ENCODE measurements around the gene KCND3.

The KCND3 gene

DNA sequence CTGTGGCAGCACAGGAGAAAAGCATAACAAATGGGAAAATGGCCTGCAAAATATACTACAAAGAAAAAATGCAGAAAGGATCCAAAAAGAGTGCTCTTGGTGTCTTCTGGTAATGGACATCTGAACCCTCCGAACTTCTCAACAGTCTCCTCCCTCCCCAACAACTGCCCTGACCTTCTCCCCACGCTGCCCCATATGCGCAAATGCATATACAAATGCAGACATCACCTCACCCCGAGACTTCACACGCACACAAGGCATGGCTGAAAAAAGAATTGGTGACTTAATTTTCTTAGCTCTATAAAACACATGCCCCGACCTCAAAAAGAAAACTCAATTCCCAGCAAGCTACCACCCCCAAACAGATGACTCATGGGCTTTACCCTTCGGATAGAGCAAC, 8.4 kb downstream of the KCND3 start:
- no peak for DNase-seq
- Histone ChIP-seq H3K4me1 (ENCODE audit: control extremely low read depth in 1 of 4, control insufficient read depth in 4 of 4, insufficient read depth in 4 of 4, low read length in 3 of 4) (no peaks in the 10 kb centered on the region), H3K9me3 (ENCODE audit: control extremely low read depth in 1 of 5, control insufficient read depth in 4 of 5, insufficient read depth in 2 of 5, low read depth in 1 of 5, low read length in 4 of 5) (no peaks in the 10 kb centered on the region), H3K36me3 (ENCODE audit: control insufficient read depth in 4 of 4, insufficient read depth in 4 of 4, low read length in 3 of 4) (no peaks in the 10 kb centered on the region), H3K4me3 (ENCODE audit: control insufficient read depth in 1 of 7, extremely low read depth in 1 of 7, insufficient read depth in 4 of 7, low read depth in 2 of 7, low read length in 6 of 7) (no peak overlapping the region), H3K27ac (ENCODE audit: insufficient read depth in 1 of 2, low read depth in 1 of 2, low read length in 2 of 2, poor library complexity in 1 of 2, severe bottlenecking in 2 of 2) (no peak overlapping the region), H3K27me3 (replicated peaks in 2 of 5; ENCODE audit: control insufficient read depth in 4 of 5, insufficient read depth in 5 of 5, low read length in 4 of 5) (peaks cover 15 to 100% (median 39%) of the 10 kb centered on the region in 5 experiments)
- CTCF ChIA-PET, result interaction anchor here (0.9 kb wide), 1 partner anchor 10 kb away, joined by 4 read pairs; no protein-coding TSS in a partner anchor
- POLR2A ChIA-PET, result no interaction called here
- 73% methylated on average over 3 of the region's 7 CpGs for WGBS (ENCODE audit: insufficient coverage)

GRCh38 chr1:111980686-111981085, 8.8 kb downstream of the KCND3 start:
- peaks cover 14 to 100% (median 42%) of the 10 kb centered on the region in 5 experiments for H3K27me3 ChIP-seq (replicated peaks in 2 of 5; ENCODE audit: control insufficient read depth in 4 of 5, insufficient read depth in 5 of 5, low read length in 4 of 5)
- 93% methylated on average over 4 of the region's 6 CpGs for WGBS (ENCODE audit: insufficient coverage)
- CTCF ChIA-PET, result interaction anchor here (0.9 kb wide), 1 partner anchor 10 kb away, joined by 4 read pairs; no protein-coding TSS in a partner anchor
- H3K9me3 ChIP-seq (ENCODE audit: control extremely low read depth in 1 of 5, control insufficient read depth in 4 of 5, insufficient read depth in 2 of 5, low read depth in 1 of 5, low read length in 4 of 5), result no peaks in the 10 kb centered on the region
- H3K27ac ChIP-seq (ENCODE audit: insufficient read depth in 1 of 2, low read depth in 1 of 2, low read length in 2 of 2, poor library complexity in 1 of 2, severe bottlenecking in 2 of 2), result no peak overlapping the region
- no peak for DNase-seq
- no peaks in the 10 kb centered on the region for H3K36me3 ChIP-seq (ENCODE audit: control insufficient read depth in 4 of 4, insufficient read depth in 4 of 4, low read length in 3 of 4)
- no peak overlapping the region for H3K4me3 ChIP-seq (ENCODE audit: control insufficient read depth in 1 of 7, extremely low read depth in 1 of 7, insufficient read depth in 4 of 7, low read depth in 2 of 7, low read length in 6 of 7)
- POLR2A ChIA-PET, result no interaction called here
- no peaks in the 10 kb centered on the region for H3K4me1 ChIP-seq (ENCODE audit: control extremely low read depth in 1 of 4, control insufficient read depth in 4 of 4, insufficient read depth in 4 of 4, low read length in 3 of 4)

DNA sequence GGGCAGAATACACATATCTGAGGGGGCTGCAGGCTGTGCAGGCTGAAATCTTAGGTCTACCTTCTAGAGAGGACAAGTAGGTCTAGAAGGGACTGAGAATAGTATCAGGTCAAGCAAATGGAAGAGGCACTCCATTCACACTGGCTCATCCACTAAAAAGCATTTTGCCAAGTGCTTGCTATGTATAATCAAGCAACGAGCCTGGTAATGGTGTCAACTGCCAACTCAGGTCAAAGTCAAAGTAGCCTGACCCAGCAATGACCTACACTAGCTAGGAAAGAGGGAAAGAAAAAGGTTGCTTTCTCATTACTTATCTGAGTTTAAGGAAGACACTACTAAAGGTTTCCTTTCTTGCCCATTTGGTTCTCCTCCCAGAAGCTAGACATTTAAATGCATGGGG, 10.8 kb downstream of the KCND3 start:
- ChIA-PET CTCF (no interaction called here), POLR2A (no interaction called here)
- H3K4me1 ChIP-seq (ENCODE audit: control extremely low read depth in 1 of 4, control insufficient read depth in 4 of 4, insufficient read depth in 4 of 4, low read length in 3 of 4), result peaks cover 0 to 2% (median under 1%) of the 10 kb centered on the region in 4 experiments
- no peak for DNase-seq
- H3K4me3 ChIP-seq (ENCODE audit: control insufficient read depth in 1 of 7, extremely low read depth in 1 of 7, insufficient read depth in 4 of 7, low read depth in 2 of 7, low read length in 6 of 7), result no peak overlapping the region
- no peak overlapping the region for H3K27ac ChIP-seq (ENCODE audit: insufficient read depth in 1 of 2, low read depth in 1 of 2, low read length in 2 of 2, poor library complexity in 1 of 2, severe bottlenecking in 2 of 2)
- WGBS (ENCODE audit: insufficient coverage), result 50% methylated on average over 1 of the region's 1 CpG
- H3K36me3 ChIP-seq (ENCODE audit: control insufficient read depth in 4 of 4, insufficient read depth in 4 of 4, low read length in 3 of 4), result no peaks in the 10 kb centered on the region
- H3K27me3 ChIP-seq (replicated peaks in 2 of 5; ENCODE audit: control insufficient read depth in 4 of 5, insufficient read depth in 5 of 5, low read length in 4 of 5), result peaks cover 10 to 99% (median 48%) of the 10 kb centered on the region in 5 experiments
- H3K9me3 ChIP-seq (ENCODE audit: control extremely low read depth in 1 of 5, control insufficient read depth in 4 of 5, insufficient read depth in 2 of 5, low read depth in 1 of 5, low read length in 4 of 5), result no peaks in the 10 kb centered on the region

GRCh38 chr1:111977378-111977777, 12.1 kb downstream of the KCND3 start:
- Histone ChIP-seq H3K4me3 (ENCODE audit: control insufficient read depth in 1 of 7, extremely low read depth in 1 of 7, insufficient read depth in 4 of 7, low read depth in 2 of 7, low read length in 6 of 7) (no peak overlapping the region), H3K36me3 (ENCODE audit: control insufficient read depth in 4 of 4, insufficient read depth in 4 of 4, low read length in 3 of 4) (no peaks in the 10 kb centered on the region), H3K27ac (ENCODE audit: insufficient read depth in 1 of 2, low read depth in 1 of 2, low read length in 2 of 2, poor library complexity in 1 of 2, severe bottlenecking in 2 of 2) (no peak overlapping the region), H3K27me3 (replicated peaks in 2 of 5; ENCODE audit: control insufficient read depth in 4 of 5, insufficient read depth in 5 of 5, low read length in 4 of 5) (peaks cover 10 to 91% (median 45%) of the 10 kb centered on the region in 5 experiments), H3K4me1 (ENCODE audit: control extremely low read depth in 1 of 4, control insufficient read depth in 4 of 4, insufficient read depth in 4 of 4, low read length in 3 of 4) (peaks cover 0 to 7% (median 4%) of the 10 kb centered on the region in 4 experiments), H3K9me3 (ENCODE audit: control extremely low read depth in 1 of 5, control insufficient read depth in 4 of 5, insufficient read depth in 2 of 5, low read depth in 1 of 5, low read length in 4 of 5) (no peaks in the 10 kb centered on the region)
- ChIA-PET POLR2A (no interaction called here), CTCF (no interaction called here)
- 85% methylated on average over 6 of the region's 9 CpGs for WGBS (ENCODE audit: insufficient coverage)
- DNase-seq, result no peak

GRCh38 chr1:111976842-111977241, 12.6 kb downstream of the KCND3 start:
- H3K27ac ChIP-seq (ENCODE audit: insufficient read depth in 1 of 2, low read depth in 1 of 2, low read length in 2 of 2, poor library complexity in 1 of 2, severe bottlenecking in 2 of 2), result no peak overlapping the region
- peaks cover 10 to 87% (median 45%) of the 10 kb centered on the region in 5 experiments for H3K27me3 ChIP-seq (replicated peaks in 2 of 5; ENCODE audit: control insufficient read depth in 4 of 5, insufficient read depth in 5 of 5, low read length in 4 of 5)
- no peaks in the 10 kb centered on the region for H3K36me3 ChIP-seq (ENCODE audit: control insufficient read depth in 4 of 4, insufficient read depth in 4 of 4, low read length in 3 of 4)
- H3K9me3 ChIP-seq (ENCODE audit: control extremely low read depth in 1 of 5, control insufficient read depth in 4 of 5, insufficient read depth in 2 of 5, low read depth in 1 of 5, low read length in 4 of 5), result no peaks in the 10 kb centered on the region
- ChIA-PET CTCF (interaction anchor here (1.4 kb wide), 1 partner anchor 24 kb away, joined by 3 read pairs; no protein-coding TSS in a partner anchor), POLR2A (no interaction called here)
- DNase-seq, result no peak
- 52% methylated on average over 3 of the region's 3 CpGs for WGBS (ENCODE audit: insufficient coverage)
- H3K4me1 ChIP-seq (ENCODE audit: control extremely low read depth in 1 of 4, control insufficient read depth in 4 of 4, insufficient read depth in 4 of 4, low read length in 3 of 4), result peaks cover 0 to 7% (median 4%) of the 10 kb centered on the region in 4 experiments
- no peak overlapping the region for H3K4me3 ChIP-seq (ENCODE audit: control insufficient read depth in 1 of 7, extremely low read depth in 1 of 7, insufficient read depth in 4 of 7, low read depth in 2 of 7, low read length in 6 of 7)

GRCh38 chr1:111976332-111976731, 13.1 kb downstream of the KCND3 start:
- Histone ChIP-seq H3K4me1 (ENCODE audit: control extremely low read depth in 1 of 4, control insufficient read depth in 4 of 4, insufficient read depth in 4 of 4, low read length in 3 of 4) (peaks cover 0 to 7% (median 4%) of the 10 kb centered on the region in 4 experiments), H3K36me3 (ENCODE audit: control insufficient read depth in 4 of 4, insufficient read depth in 4 of 4, low read length in 3 of 4) (no peaks in the 10 kb centered on the region), H3K9me3 (ENCODE audit: control extremely low read depth in 1 of 5, control insufficient read depth in 4 of 5, insufficient read depth in 2 of 5, low read depth in 1 of 5, low read length in 4 of 5) (no peaks in the 10 kb centered on the region), H3K27ac (ENCODE audit: insufficient read depth in 1 of 2, low read depth in 1 of 2, low read length in 2 of 2, poor library complexity in 1 of 2, severe bottlenecking in 2 of 2) (no peak overlapping the region), H3K4me3 (ENCODE audit: control insufficient read depth in 1 of 7, extremely low read depth in 1 of 7, insufficient read depth in 4 of 7, low read depth in 2 of 7, low read length in 6 of 7) (no peak overlapping the region), H3K27me3 (replicated peaks in 2 of 5; ENCODE audit: control insufficient read depth in 4 of 5, insufficient read depth in 5 of 5, low read length in 4 of 5) (peaks cover 10 to 87% (median 49%) of the 10 kb centered on the region in 5 experiments)
- no peak for DNase-seq
- ChIA-PET CTCF (interaction anchor here (1.4 kb wide), 1 partner anchor 23 kb away, joined by 3 read pairs; no protein-coding TSS in a partner anchor), POLR2A (no interaction called here)
- WGBS (ENCODE audit: insufficient coverage), result 89% methylated on average over 4 of the region's 5 CpGs

DNA sequence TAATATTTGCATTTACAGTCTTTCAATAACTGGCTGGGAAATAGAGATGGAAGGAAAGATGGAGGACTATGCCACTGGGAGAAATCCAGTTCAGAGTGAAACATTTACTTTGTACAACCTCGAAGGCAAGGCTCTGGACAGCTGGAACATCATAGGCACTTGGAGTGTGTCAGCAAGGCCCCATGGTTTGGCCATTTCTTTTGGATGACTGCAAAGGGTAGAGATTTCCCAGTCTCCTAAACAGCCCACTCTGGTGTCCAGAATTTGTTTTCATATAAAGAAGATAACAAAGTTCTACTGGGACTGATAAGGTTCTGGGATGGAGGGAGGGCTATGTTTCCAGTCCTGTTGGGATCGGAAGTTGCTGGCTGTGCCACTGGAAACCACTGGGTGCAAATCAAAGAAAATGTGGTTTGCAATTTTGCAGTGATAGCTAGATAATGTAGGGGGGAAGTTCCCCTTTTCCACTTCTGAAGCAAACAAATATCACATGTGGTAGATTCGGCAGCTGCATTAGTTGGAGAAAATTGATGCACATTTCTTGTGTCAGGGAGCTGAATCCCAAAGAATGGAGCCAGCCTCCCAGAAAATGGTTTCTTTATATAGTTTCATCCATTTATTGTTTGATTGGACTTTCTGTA, 16.2 kb downstream of the KCND3 start:
- peaks cover 7 to 87% (median 57%) of the 10 kb centered on the region in 5 experiments for H3K27me3 ChIP-seq (replicated peaks in 2 of 5; ENCODE audit: control insufficient read depth in 4 of 5, insufficient read depth in 5 of 5, low read length in 4 of 5)
- H3K27ac ChIP-seq (ENCODE audit: insufficient read depth in 1 of 2, low read depth in 1 of 2, low read length in 2 of 2, poor library complexity in 1 of 2, severe bottlenecking in 2 of 2), result no peak overlapping the region
- ChIA-PET CTCF (interaction anchor here (0.9 kb wide), 1 partner anchor 13 kb away, joined by 4 read pairs; no protein-coding TSS in a partner anchor), POLR2A (no interaction called here)
- no peak overlapping the region for H3K4me3 ChIP-seq (ENCODE audit: control insufficient read depth in 1 of 7, extremely low read depth in 1 of 7, insufficient read depth in 4 of 7, low read depth in 2 of 7, low read length in 6 of 7)
- H3K9me3 ChIP-seq (ENCODE audit: control extremely low read depth in 1 of 5, control insufficient read depth in 4 of 5, insufficient read depth in 2 of 5, low read depth in 1 of 5, low read length in 4 of 5), result no peaks in the 10 kb centered on the region
- peaks cover 0 to 7% (median 4%) of the 10 kb centered on the region in 4 experiments for H3K4me1 ChIP-seq (ENCODE audit: control extremely low read depth in 1 of 4, control insufficient read depth in 4 of 4, insufficient read depth in 4 of 4, low read length in 3 of 4)
- no peaks in the 10 kb centered on the region for H3K36me3 ChIP-seq (ENCODE audit: control insufficient read depth in 4 of 4, insufficient read depth in 4 of 4, low read length in 3 of 4)
- 7% methylated on average over 2 of the region's 3 CpGs for WGBS (ENCODE audit: insufficient coverage)
- peak; percentile 35 to 66 (median 64) for DNase-seq

All from common myeloid progenitor, CD34-positive (primary cell).